ENCODE data around the gene ATAD5.
"Not testable (repeated sequence)": the region's sequence is repeated elsewhere in the genome, so short reads cannot be mapped to it uniquely, and the experiment has no call there.

The ATAD5 gene

DNA sequence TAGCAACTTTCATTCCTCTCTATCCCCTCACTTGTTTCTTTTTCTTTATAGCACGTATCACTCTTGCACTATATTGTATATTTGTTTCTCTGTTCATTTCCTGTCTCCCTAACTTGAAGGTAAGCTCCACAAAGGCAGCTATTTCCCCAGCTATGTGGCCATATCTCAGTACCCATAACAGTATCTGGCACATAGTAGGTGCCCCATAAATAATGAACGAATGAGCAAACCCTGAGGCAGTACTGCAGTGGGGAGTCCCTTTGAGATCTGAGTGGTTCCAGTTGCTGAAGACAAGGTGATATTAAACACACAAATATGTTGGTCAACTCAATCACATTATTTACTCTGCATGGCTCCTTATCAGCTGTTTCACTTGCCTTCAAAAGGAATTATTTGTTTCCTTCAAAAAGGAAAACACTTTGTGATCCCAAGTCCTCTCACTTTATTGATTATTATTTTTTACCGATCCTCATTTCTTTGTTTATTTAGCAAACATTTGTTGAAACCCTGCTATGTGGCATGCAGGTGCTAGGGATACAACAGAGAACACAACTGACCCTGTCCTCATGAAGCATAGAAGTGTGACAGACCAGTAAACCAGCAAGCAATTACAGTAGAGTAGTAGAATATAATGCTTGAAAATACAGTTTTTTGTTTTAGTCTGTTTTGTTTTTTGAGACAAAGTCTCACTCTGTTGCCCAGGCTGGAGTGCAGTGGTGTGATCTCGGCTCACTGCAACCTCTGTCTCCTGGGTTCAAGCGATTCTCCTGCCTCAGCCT is 84.3 kb downstream of the ATAD5 start:
- DNase-seq (ENCODE audit: low spot score), result peak; percentile 58

DNA sequence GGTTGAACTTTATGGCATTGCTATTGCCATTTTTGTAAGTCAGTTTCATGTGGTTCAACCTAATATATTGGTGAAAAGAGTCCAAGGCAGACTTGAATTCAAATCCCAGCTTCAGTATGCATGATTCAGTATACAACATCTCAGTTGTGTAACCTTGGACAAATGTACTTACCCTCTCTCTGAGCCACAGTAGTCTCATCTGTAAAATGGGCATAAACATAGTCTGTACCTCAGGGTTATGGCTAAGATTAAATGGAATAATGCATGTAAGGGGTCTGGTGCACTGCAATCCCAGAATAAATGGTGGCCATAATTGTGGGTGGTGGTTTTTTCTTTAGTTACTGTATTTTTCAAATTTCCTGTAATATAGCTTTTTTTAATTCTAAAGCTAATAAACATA is 85.3 kb downstream of the ATAD5 start:
- DNase-seq (ENCODE audit: low spot score), result no peak

DNA sequence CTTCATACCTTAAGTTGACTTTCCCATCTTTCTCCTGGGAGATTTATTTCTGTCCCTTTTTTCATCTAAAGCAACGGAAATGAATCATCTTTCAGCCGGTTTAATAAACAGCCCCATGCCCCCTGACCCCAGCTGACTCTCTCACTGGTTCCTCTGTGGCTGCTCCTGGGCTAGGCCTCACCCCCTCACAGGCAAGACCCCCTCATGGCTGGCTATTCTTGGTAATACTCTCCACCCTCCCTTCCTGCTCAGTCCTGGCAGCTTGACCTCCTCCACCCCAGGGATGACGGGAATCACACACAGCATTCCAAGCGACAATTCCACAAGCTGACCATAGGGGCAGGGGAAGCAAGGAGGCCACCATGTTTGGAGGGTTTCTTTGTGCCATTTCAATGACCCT is 88.5 kb downstream of the ATAD5 start:
- DNase-seq (ENCODE audit: low spot score), result peak; percentile 48

DNA sequence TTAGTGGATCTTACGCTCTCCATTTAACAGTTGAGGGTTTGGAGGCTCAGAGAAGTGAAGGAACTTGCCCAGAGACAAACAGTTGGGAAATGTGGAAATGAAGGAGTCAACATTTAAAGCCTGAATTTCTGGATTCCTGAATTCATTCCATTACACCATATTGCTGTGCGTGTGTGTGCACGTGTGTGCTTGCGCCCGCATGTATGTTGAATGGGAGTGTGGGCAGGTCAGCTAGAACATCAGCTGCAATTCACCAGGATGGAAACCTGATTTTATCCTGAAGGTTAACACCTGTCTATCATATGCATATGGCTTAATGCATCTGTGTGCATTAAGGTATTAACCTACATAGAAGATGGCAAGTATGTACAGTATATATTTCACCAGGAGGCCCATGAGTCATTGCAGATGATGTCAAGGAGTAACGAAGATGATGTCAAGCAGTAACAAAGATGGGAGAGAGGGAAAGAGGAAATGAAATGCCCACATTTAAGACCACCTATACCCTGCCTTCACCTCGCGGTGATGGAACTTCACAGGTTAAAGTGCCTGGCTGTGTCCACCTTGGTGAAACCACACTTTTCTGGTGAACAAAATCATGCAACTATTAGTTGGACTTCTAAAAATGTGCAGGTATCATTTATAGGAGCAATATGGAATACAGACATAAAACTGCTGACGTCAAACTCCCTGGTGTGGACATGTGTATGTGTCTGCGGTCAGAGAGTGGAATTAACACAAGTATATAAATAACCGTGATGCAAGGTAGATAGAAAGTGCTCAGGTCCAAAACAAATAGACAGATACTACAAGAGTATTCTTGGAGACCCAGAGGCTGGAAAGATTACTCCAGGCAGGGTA is 89.1 kb downstream of the ATAD5 start:
- DNase-seq (ENCODE audit: low spot score), result no peak

DNA sequence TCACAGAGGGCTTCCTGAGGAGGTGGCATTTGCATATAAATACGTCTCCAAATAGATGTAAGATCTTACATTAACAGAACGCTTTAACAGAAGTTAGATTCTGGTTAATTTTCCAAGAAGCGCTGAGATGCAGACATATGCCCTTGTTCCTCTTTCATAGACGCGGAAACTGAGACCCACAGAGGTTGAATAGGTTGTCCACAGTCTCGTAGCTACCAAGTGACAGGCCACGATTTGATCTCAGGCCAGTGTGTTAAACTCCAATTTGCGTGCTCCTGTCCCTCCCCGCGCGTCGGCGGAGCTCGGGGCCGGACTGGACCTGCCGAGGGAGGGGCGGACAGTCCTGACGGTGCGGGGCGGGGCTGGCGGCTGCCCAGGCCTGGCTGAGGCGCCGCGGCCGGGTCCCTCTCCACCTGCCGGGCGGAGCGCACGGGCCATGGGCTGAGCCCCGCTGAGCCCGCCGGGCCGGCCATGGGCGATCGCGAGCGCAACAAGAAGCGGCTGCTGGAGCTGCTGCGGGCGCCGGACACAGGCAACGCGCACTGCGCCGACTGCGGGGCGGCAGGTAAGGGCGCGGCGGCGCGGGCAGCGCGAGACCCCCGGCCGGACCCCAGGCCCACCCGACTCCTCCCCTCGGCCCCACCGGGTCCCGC is 89.9 kb downstream of the ATAD5 start, which contains the start of gene ADAP2:
ADAP2 (plus strand) TSS at position 402 of the 653 bp plus-strand sequence; CDS start at position 472, 70 bp downstream.
- peak; percentile 41 for DNase-seq (ENCODE audit: low spot score)

DNA sequence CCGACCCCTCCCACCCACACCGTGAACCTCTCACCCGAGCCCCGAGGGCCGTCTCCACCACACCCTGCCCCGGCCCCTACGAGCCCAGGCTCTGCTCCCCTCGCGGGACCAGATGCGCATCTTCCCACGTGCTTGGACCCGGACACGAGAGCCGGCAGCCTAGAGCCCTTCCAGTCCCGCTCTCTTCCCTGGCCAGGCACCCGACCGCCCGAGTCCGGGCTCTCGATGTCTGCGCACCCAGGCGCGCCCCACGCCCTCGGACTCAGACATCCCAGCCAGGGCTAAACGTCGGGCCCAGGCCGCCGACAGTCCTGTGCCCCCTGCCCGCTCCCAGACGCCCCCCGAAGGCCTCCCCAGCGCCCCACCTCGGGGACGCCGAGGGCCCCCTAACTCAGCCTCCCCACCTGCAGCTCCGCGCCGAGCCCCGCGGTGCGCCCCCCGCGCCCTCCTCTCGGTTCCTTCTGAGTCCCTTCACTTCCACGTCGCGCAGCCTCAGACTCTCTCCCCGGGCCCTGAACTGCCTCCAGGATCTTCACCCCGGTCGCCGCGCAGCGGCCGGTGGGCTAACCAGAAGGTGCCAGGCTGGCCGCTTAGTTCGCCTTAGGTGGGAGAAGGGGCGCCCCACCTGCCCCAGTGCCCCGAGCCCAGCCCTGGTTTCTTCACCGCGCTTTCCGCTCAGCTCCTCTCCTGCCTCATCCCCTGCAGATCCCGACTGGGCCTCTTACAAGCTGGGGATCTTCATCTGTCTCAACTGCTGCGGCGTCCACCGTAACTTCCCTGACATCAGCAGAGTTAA is 90.7 kb downstream of the ATAD5 start:
- DNase-seq (ENCODE audit: low spot score), result no peak

DNA sequence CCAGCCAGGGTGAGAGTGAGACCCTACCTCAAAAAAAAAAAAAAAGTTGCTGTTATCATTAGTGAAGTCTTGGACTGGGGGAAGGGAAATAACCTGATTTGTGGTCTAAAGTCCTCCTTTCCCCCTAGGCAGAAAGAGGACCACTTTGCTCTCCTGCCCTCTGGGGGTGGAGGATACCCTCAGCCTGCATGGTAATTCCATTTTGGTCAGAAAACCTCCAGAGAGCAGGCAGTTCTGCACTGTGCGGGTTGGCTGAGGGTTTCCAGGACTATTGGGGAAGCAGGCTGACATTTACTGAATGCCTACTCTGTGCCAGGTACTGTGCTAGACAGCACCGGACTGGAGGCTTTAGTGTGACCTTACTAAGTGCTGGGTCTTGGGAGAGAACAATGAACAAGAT is 92.6 kb downstream of the ATAD5 start:
- DNase-seq (ENCODE audit: low spot score), result no peak

DNA sequence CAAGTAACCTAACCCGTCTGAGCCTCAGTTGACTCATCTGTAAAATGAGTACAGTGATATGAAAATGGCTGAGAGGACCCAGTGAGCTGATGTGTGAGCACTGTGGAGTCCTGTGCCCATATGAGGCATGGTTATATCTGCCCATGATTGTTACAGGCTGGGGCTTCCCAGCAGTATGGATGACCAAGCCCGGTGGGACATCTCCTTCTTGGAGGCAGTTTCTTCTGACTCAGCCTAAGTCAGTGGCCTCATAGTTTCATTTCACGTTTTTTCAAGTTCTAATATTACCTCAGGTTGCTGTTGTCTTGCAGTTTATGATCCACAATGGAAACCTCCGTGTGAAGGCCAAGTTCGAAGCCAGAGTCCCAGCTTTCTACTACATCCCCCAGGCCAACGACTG is 94.8 kb downstream of the ATAD5 start:
- DNase-seq (ENCODE audit: low spot score), result no peak

DNA sequence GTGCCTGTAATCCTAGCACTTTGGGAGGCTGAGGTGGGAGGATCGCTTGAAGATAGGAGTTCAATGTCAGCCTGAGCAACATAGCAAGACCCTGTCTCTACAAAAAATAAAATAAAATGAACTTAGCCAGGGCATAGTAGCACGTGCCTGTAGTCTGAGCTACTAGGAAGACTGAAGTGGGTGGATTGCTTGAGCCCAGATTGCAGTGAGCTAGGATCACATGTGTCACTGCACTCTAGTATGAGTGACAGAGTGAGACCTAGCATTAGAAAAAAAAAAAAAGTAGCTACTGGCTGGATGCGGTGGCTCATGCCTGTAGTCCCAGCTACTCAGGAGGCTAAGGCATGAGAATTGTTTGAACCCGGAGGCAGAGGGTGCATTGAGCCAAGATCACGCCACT is 96.0 kb downstream of the ATAD5 start:
- no peak for DNase-seq (ENCODE audit: low spot score)

DNA sequence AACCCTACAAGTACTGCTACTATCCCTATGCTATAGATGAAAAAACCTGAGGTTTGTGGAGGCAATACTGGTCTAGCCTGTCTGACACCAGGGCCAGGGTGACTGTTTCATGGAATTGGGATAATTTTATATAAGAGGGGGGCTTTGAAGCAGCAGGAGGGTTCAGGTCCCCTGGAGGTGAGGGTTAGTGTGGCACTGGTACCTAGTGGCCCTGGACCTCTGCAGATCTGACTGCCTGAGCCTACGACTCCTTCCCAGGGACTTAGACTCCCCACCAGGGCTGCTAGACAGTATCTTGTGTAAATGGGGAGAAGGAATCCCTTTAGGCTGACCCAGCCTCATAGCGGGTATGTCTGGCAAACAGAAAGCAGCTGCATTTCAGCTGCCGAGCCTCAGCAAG is 96.8 kb downstream of the ATAD5 start:
- DNase-seq (ENCODE audit: low spot score), result no peak

DNA sequence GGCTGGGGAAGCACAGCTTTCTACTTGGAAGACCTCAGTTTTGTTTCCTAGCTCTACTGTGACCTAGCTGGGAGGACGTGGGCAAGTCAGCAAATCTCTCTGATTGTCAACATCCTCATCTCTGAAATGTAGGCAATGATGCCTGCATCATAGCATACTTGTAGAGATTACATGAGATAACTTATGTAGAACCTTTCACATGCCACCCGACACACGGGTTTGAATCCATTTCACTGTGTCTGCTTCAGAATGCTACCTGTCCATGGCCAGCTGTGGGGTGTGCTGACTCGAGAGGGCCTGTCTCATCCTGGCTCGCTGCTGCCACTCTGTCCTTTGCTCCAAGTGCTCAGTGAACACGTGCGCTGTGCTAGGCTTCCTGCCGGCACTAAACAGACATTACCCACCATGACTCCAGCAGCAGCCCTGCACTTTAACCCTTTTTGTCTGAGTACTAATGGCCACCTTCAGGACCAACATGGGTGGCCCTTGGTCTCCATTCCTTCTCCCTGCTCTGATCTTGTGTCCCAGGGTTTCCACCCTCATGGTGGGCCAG is 97.4 kb downstream of the ATAD5 start:
- DNase-seq (ENCODE audit: low spot score), result no peak

DNA sequence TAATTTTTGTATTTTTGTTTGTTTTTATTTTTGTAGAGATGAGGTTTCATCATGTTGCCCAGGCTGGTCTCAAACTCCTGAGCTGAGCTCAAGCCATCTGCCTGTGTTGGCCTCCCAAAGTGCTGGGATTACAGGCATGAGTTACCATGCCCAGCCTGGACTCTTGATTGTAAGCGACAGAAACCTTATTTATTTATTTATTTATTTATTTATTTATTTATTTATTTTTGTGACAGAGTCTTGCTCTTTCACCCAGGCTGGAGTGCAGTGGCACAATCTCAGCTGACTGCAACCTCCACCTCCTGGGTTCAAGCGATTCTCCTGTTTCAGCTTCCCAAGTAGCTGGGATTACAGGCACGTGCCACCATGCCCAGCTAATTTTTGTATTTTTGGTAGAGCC is 98.1 kb downstream of the ATAD5 start:
- not testable (repeated sequence) for DNase-seq (ENCODE audit: low spot score)

DNA sequence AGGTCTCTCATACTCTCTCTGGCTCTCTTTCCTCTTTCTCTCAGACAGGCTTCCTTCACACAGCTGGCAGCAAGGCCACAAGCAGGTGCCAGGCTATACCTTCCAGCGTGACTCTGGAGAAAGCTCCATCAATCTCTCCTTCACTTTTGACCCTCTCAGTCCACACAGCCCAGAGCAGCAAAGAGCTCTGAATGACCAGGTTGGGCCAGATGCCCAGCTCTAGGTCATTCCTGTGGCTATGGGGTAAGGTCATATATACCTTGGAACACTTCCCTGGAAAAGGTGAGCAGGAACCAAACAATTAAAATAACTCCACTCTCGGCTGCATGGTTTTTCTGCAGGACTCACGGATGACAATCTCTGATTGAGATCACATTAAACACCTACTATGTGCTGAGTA is 98.7 kb downstream of the ATAD5 start:
- DNase-seq (ENCODE audit: low spot score), result no peak

DNA sequence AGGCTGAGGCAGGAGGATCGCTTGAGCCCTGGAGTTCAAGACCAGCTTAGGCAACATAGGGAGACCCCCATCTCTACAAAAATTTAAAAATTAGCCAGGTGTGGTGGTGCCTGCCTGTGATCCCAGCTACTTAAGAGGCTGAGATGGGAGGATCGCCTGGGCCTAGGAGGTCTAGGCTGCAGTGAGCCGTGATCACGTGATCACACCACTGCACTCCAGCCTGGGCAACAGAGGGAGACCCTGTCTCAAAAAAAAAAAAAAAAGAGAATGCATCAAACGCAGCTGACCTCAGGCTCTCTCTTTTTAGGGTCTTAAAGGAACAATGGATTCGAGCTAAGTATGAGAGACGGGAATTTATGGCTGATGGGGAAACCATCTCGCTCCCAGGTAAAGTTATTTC is 99.8 kb downstream of the ATAD5 start:
- DNase-seq (ENCODE audit: low spot score), result not testable (repeated sequence)

DNA sequence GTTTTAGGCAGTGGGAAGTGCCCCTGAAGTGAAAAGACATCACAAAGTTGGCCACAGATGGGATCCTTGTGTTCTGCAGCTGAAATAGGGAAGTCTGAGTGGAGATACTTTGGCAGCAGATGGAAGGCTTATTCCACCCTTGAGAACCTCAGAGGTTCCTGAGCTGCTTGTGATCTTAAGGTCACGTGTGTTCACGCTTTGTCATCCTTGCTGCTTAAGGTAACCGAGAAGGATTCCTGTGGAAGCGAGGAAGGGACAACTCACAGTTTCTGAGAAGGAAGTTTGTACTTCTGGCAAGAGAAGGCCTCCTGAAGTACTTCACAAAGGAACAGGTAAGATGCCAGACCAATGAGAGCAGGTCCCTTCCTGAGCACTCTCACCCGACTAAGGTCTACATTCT is 102.2 kb downstream of the ATAD5 start:
- DNase-seq (ENCODE audit: low spot score), result no peak

DNA sequence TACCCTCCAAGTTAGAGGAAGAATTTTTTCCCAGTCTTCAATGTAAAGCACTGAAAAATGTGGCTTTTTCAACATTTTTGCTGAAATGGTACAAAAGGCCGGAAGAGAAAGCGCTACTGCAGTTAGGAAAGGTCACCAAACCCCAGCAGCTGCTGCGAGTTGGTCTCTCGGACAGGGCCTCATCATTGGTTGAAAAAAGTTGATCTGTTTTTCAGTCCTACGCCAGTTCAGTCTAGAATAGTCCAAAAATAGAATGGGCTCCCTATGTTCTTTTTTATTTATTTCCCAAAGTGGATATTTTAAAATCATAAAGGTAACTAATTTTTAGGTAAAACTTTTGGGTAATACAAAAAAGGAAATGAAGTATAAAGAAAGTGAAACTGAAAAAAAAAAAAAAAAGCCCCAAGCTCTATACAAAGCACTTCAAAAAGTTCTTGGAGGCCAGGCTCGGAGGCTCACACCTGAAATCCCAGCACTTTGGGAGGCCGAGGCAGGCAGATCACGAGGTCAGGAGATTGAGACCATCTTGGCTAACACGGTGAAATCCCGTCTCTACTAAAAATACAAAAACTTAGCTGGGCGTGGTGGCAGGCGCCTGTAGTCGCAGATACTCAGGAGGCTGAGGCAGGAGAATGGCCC is 107.4 kb downstream of the ATAD5 start:
- no peak for DNase-seq (ENCODE audit: low spot score)

DNA sequence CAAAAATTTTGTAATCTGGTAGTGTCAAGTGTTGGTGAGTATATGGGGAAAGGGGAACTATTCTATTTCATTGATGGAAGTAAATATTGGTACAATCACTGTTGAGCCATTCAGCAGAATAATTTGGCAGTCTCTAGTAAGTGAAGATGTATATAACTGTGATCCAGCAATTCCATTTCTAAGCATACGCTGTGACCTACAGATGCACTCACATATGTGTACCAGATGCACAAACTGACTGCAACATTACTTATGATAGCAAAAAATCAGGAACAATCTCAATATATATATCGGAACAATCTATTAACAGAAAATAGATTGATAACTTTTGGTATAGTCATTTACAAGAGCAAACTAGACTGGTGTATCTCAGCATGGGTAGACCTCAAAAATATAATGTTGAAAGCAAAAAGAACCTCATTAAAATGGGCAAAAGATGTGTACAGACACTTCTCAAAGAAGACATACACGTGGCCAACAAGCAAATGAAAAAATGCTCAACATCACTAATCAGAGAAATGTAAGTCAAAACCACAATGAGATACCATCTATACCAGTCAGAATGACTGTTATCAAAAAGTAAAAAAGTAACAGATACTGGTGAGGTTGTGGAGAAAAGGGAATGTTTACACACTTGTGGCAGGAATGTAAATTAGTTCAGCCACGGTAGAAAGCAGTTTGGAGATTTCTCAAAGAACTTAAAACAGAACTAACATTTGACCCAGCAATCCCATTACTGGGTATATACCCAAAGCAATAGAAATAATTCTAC is 110.7 kb downstream of the ATAD5 start:
- DNase-seq (ENCODE audit: low spot score), result no peak
